GM12872 (cell line): Measurements from ENCODE around the gene MACROD2.

Experiments
- CTCF ChIP-seq: IDR thresholded peaks from 3 replicates; pipeline ENCODE4 v1.5.1; 2011; ENCODE audit warnings: low read depth, mild to moderate bottlenecking, low read length, moderate library complexity; ENCODE audit not compliant: insufficient read depth

Gene MACROD2

DNA sequence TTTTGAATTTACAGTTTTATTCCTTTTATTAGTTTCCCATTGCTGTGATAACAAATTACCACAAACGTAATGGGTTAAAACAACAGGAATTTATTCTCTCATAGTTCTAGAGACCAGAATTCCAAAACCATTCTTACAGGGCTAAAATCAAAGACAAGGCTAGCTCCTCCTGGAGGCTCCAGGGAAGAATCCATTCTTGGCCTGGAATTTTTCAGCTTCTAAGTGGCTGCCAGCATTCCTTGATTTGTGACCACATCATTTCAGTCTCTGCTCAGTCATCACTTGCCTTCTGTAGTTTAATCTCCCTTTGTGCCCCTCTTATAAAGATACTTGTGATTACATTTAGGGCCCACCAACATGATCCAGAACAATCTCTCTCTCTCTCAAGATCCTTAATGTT is 4.0 kb upstream of the MACROD2 start:
- no peak for TF ChIP-seq CTCF

DNA sequence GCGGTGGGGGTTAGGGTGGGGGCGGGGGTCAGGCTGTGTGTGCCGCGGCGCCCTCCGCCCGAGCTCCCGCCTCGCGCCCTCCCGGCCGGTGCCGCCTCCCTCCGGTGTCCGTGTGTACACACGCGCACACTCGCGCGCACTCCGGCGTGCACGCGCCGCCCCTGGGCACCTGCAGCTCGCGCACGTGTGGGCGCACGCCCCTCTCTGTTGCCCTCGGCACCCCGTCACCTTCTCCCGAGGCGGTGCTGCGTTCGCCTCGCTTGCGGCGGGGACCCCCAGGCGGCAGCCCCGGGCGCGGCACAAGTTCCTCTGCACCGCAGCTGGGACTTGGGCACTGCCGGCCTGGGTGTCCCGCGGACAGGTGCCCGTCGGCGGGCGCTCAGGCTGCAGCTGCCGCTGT is 525 bp downstream of the MACROD2 start:
- no peak for TF ChIP-seq CTCF

DNA sequence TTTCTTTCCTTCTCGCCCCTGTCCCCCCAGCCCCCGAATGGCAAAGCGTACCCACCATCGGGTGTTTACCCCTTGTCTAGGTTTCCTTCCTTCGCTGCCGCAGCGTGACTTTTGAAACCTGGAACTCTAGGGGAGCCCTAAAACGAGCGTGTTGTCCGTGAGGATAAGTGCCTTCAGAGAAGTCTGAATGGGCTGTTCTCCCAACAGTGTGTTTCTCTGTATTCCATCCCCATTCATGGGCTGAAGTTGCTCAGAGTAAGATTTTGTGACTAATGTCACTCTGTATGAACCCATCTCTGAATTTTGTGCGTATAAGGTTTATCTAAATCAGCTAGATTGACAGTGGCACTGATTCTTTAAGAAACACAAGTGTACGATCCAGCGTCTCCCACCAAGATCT is 949 bp downstream of the MACROD2 start:
- no peak for TF ChIP-seq CTCF

GRCh38 chr20:14000917-14001316 is 5.6 kb downstream of the MACROD2 start:
- TF ChIP-seq CTCF, result no peak

DNA sequence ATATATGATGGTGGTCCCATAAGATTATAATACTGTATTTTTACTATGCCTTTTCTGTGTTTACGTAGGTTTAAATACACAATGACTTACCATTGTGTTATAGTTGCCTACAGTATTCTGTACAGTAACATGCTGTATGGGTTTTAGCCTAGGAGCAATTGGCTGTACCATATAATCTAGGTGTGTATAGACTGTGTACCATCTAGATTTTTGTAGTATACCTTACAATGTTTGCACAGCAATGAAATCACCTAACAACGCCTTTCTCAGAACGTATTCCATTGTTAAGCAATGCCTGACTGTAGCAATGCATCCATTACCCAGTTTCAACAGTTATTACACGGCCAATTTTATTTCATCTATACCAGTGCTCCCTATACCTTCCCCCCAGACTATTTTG is 10.7 kb downstream of the MACROD2 start:
- no peak for TF ChIP-seq CTCF

- TF ChIP-seq CTCF, result no peak
Measured at GRCh38 chr20:14009208-14009607, 13.9 kb downstream of the MACROD2 start.

- TF ChIP-seq CTCF, result no peak
Measured at GRCh38 chr20:14012671-14013070, 17.4 kb downstream of the MACROD2 start.

DNA sequence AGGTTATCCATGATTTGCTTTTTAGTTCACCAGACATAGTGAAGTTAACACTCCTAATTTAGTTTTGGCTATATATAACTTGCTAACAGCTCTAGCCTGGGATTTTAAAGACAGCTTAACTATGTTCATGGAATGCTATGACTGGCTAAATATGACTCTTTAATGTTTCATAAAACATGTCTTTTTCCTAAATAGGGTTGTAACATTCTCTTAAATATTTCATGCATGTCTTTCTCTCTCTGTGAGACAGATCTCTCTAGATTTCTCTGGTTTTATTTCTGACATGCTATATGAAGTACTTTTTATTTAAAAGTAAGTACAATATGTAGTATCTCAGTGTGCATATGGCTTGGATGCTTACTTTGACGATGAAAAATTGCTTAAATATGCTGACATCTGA is 35.7 kb downstream of the MACROD2 start:
- no peak for TF ChIP-seq CTCF
